Peyer's patch (tissue), 4 donors: ENCODE data around the gene SPI1.

Experiments used
- POLR2A ChIP-seq, 2 donors: fragments of 450-650 bp; IDR thresholded peaks; one replicate each; pipeline ENCODE4 v1.5.1; 2017; ENCODE audit warnings: antibody characterized with exemption in 2 of 2, mild to moderate bottlenecking in 2 of 2, moderate library complexity in 2 of 2
- TF ChIP-seq, protein P1 (sequence below), 6 experiments: fragments of 450-650 bp in 4 of 6; fragments of 200-600 bp in 2 of 6; sonication (generic) in 1 of 6; IDR thresholded peaks; one replicate each; pipeline ENCODE4 v1.5.1; 2017 to 2019; ENCODE audit warnings: antibody characterized with exemption in 6 of 6, mild to moderate bottlenecking in 3 of 6, moderate library complexity in 1 of 6

DNA sequence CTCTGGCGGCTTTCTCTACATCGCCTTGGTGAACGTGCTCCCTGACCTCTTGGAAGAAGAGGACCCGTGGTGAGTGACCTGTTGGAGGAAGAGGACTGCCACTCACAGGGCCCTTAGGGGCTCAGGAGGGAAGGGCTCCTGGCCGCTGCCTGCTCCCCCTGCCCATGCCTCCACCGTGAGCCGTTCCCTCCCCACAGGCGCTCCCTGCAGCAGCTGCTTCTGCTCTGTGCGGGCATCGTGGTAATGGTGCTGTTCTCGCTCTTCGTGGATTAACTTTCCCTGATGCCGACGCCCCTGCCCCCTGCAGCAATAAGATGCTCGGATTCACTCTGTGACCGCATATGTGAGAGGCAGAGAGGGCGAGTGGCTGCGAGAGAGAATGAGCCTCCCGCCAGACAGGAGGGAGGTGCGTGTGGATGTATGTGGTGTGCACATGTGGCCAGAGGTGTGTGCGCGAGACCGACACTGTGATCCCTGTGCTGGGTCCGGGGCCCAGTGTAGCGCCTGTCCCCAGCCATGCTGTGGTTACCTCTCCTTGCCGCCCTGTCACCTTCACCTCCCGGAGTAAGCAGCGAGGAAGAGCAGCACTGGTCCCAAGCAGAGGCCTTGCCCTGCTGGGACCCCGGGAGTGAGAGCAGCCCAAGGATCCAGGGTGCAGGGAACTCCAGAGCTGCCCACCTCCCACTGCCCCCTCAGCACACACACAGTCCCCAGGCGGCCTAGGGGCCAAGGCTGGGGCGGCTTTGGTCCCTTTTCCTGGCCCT is 36.9 kb upstream of the SPI1 start:
- no peak for TF ChIP-seq POLR2A (IDR thresholded peaks at IDR 0.05)
- TF ChIP-seq, protein P1, sequence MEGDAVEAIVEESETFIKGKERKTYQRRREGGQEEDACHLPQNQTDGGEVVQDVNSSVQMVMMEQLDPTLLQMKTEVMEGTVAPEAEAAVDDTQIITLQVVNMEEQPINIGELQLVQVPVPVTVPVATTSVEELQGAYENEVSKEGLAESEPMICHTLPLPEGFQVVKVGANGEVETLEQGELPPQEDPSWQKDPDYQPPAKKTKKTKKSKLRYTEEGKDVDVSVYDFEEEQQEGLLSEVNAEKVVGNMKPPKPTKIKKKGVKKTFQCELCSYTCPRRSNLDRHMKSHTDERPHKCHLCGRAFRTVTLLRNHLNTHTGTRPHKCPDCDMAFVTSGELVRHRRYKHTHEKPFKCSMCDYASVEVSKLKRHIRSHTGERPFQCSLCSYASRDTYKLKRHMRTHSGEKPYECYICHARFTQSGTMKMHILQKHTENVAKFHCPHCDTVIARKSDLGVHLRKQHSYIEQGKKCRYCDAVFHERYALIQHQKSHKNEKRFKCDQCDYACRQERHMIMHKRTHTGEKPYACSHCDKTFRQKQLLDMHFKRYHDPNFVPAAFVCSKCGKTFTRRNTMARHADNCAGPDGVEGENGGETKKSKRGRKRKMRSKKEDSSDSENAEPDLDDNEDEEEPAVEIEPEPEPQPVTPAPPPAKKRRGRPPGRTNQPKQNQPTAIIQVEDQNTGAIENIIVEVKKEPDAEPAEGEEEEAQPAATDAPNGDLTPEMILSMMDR (IDR thresholded peaks at IDR 0.05), result no peak
